IMR-90 (cell line): ENCODE results near the gene PXYLP1. TPM values are rescaled to one million over a fixed set of nuclear protein-coding genes. Genes with fewer than 3 reads are reported as not detected.

Source experiments
- ATAC-seq: fragments of 200-7000 bp; cut with Tn5 transposase; 2 replicates; pipeline ENCODE4 v1.9.1; 2020; ENCODE audit warnings: low read depth, mild to moderate bottlenecking, moderate library complexity
- BruUV-seq: library from RNA; stranded (reverse); fragments of 400-500 nt; replicated peaks from 2 replicates; lab custom pipeline; 2021; lab: Mats Ljungman, UMichigan
- CTCF ChIA-PET: fragments of 300-600 bp; formaldehyde crosslinking; extraction: SDS; loops from one replicate; lab custom pipeline; 2021; ENCODE audit warnings: antibody characterized with exemption; lab: Yijun Ruan, JAX
- POLR2A ChIA-PET: fragments of 300-600 bp; sonication (Branson Sonifier 250); formaldehyde crosslinking; loops from one replicate; lab custom pipeline; 2022; ENCODE audit warnings: antibody characterized with exemption; ENCODE audit not compliant: unreplicated experiment; lab: Charles Lee
- DNase-seq: peaks from one replicate; pipeline ENCODE4 v3.0.0; 2013
- H2AFZ ChIP-seq: replicated peaks from 2 replicates; pipeline ENCODE3; 2013; ENCODE audit warnings: low read length, mild to moderate bottlenecking; ENCODE audit not compliant: poor library complexity
- H2AK5ac ChIP-seq: 2 replicates; pipeline ENCODE4 v1.6.1; 2013; ENCODE audit warnings: low read depth, low read length, inconsistent platforms
- H2AK9ac ChIP-seq: replicated peaks from 2 replicates; pipeline ENCODE3; 2013; ENCODE audit warnings: mild to moderate bottlenecking, low read depth, low read length, moderate library complexity; ENCODE audit not compliant: poor library complexity
- H2BK120ac ChIP-seq: 2 replicates; pipeline ENCODE4 v1.6.1; 2013; ENCODE audit warnings: low read depth, low read length, inconsistent platforms
- H2BK15ac ChIP-seq: 3 replicates; pipeline ENCODE4 v1.6.1; 2013; ENCODE audit warnings: low read depth, low read length, inconsistent platforms
- H2BK20ac ChIP-seq: 2 replicates; pipeline ENCODE4 v1.6.1; 2013; ENCODE audit warnings: low read depth, mild to moderate bottlenecking, inconsistent platforms, low read length, moderate library complexity
- H2BK5ac ChIP-seq: 2 replicates; pipeline ENCODE4 v1.6.1; 2013; ENCODE audit warnings: mild to moderate bottlenecking, low read depth, low read length, inconsistent platforms; ENCODE audit not compliant: poor library complexity, severe bottlenecking
- H3K14ac ChIP-seq: replicated peaks from 2 replicates; pipeline ENCODE4 v1.6.1; 2013; ENCODE audit warnings: low read depth, low read length, inconsistent platforms
- H3K18ac ChIP-seq: 2 replicates; pipeline ENCODE4 v1.6.1; 2013; ENCODE audit warnings: low read depth, low read length, control low read depth
- H3K23ac ChIP-seq: 2 replicates; pipeline ENCODE4 v1.6.1; 2013; ENCODE audit warnings: low read depth, low read length, inconsistent platforms
- H3K27ac ChIP-seq: 2 replicates; pipeline ENCODE4 v1.5.1; 2013; ENCODE audit warnings: mild to moderate bottlenecking, control low read depth, low read length; ENCODE audit not compliant: insufficient read depth
- H3K27me3 ChIP-seq: 2 replicates; pipeline ENCODE4 v1.6.1; 2013; ENCODE audit warnings: low read length; ENCODE audit not compliant: control insufficient read depth, insufficient read depth
- H3K36me3 ChIP-seq: 2 replicates; pipeline ENCODE4 v1.6.1; 2013; ENCODE audit warnings: low read length, mixed read lengths; ENCODE audit not compliant: control insufficient read depth, insufficient read depth
- H3K4ac ChIP-seq: 2 replicates; pipeline ENCODE4 v1.6.1; 2013; ENCODE audit warnings: low read depth, low read length, inconsistent platforms
- H3K4me1 ChIP-seq: 2 replicates; pipeline ENCODE4 v1.6.1; 2013; ENCODE audit warnings: low read length, mixed read lengths; ENCODE audit not compliant: control insufficient read depth, insufficient read depth
- H3K4me2 ChIP-seq: 2 replicates; pipeline ENCODE4 v1.6.1; 2013; ENCODE audit warnings: low read depth, mild to moderate bottlenecking, control low read depth, low read length, moderate library complexity
- H3K4me3 ChIP-seq: 2 replicates; pipeline ENCODE4 v1.5.1; 2013; ENCODE audit warnings: low read depth, mild to moderate bottlenecking, control low read depth, low read length, moderate library complexity; ENCODE audit not compliant: insufficient read depth
- H3K56ac ChIP-seq: 2 replicates; pipeline ENCODE4 v1.6.1; 2013; ENCODE audit warnings: low read length, inconsistent platforms; ENCODE audit not compliant: insufficient read depth; ENCODE audit errors: extremely low read depth
- H3K79me1 ChIP-seq, 2 experiments: 2 replicates each; pipeline ENCODE4 v1.6.1; 2013; ENCODE audit warnings: low read length in 2 of 2, inconsistent platforms in 1 of 2, low read depth in 1 of 2
- H3K9ac ChIP-seq: 2 replicates; pipeline ENCODE4 v1.6.1; 2013; ENCODE audit warnings: low read depth, low read length, control low read depth
- H3K9me1 ChIP-seq: 2 replicates; pipeline ENCODE4 v1.6.1; 2013; ENCODE audit warnings: low read length, inconsistent platforms; ENCODE audit not compliant: insufficient read depth
- H3K9me3 ChIP-seq: 2 replicates; pipeline ENCODE4 v1.6.1; 2013; ENCODE audit warnings: low read length; ENCODE audit not compliant: control insufficient read depth, insufficient read depth
- H4K20me1 ChIP-seq: 2 replicates; pipeline ENCODE4 v1.6.1; 2013; ENCODE audit warnings: low read length, inconsistent platforms; ENCODE audit not compliant: insufficient read depth
- H4K5ac ChIP-seq: 2 replicates; pipeline ENCODE4 v1.6.1; 2013; ENCODE audit warnings: mild to moderate bottlenecking, low read depth, low read length, control low read depth
- H4K8ac ChIP-seq, 2 experiments: 2 replicates each; pipeline ENCODE4 v1.6.1; 2013; ENCODE audit warnings: low read depth in 2 of 2, low read length in 2 of 2, control low read depth in 1 of 2, inconsistent platforms in 1 of 2
- H4K91ac ChIP-seq: 2 replicates; pipeline ENCODE4 v1.6.1; 2013; ENCODE audit warnings: low read depth, low read length, inconsistent platforms; ENCODE audit not compliant: insufficient read depth
- BHLHE40 ChIP-seq: fragments of 150-350 bp; IDR thresholded peaks from 2 replicates; pipeline ENCODE4 v1.6.1; 2016; ENCODE audit warnings: mild to moderate bottlenecking, low read depth, low read length
- CEBPB ChIP-seq: IDR thresholded peaks from 2 replicates; pipeline ENCODE4 v1.6.1; 2012; ENCODE audit warnings: low read depth, low read length, improper control_type of control experiment
- CHD1 ChIP-seq: IDR thresholded peaks from 2 replicates; pipeline ENCODE4 v1.6.1; 2012; ENCODE audit warnings: low read depth, low read length, improper control_type of control experiment
- CTCF ChIP-seq: conservative IDR thresholded peaks from 2 replicates; pipeline ENCODE4 v1.5.1; 2012; ENCODE audit warnings: mild to moderate bottlenecking, low read depth, low read length, improper control_type of control experiment
- ELK1 ChIP-seq: fragments of 150-350 bp; IDR thresholded peaks from 2 replicates; pipeline ENCODE4 v1.6.1; 2016; ENCODE audit warnings: low read depth, mild to moderate bottlenecking, low read length, moderate library complexity, borderline replicate concordance
- FOS ChIP-seq: fragments of 150-350 bp; IDR thresholded peaks from 2 replicates; pipeline ENCODE4 v1.6.1; 2016; ENCODE audit warnings: low read depth, low read length
- MAFK ChIP-seq: IDR thresholded peaks from 2 replicates; pipeline ENCODE4 v1.6.1; 2012; ENCODE audit warnings: low read depth, low read length, improper control_type of control experiment
- MAZ ChIP-seq: IDR thresholded peaks from 2 replicates; pipeline ENCODE4 v1.6.1; 2012; ENCODE audit warnings: low read depth, mild to moderate bottlenecking, low read length, improper control_type of control experiment, moderate library complexity, borderline replicate concordance
- MXI1 ChIP-seq: IDR thresholded peaks from 2 replicates; pipeline ENCODE4 v1.6.1; 2012; ENCODE audit warnings: low read depth, mild to moderate bottlenecking, low read length, moderate library complexity, borderline replicate concordance
- POLR2A ChIP-seq: IDR thresholded peaks from 2 replicates; pipeline ENCODE4 v1.6.1; 2012; ENCODE audit warnings: mild to moderate bottlenecking, low read depth, low read length
- RAD21 ChIP-seq: IDR thresholded peaks from 2 replicates; pipeline ENCODE4 v1.6.1; 2012; ENCODE audit warnings: low read length, improper control_type of control experiment
- RFX5 ChIP-seq: IDR thresholded peaks from 2 replicates; pipeline ENCODE4 v1.8.0; 2012; ENCODE audit warnings: low read depth, mild to moderate bottlenecking, low read length, moderate library complexity
- SMC3 ChIP-seq: fragments of 150-350 bp; IDR thresholded peaks from 2 replicates; pipeline ENCODE4 v1.6.1; 2016; ENCODE audit warnings: low read depth, mild to moderate bottlenecking, antibody characterized with exemption, low read length, moderate library complexity
- WGBS, 2 experiments: methylation state at CpG; one replicate each; pipeline versions ENCODE4 v1.1.5 to v1.1.7; 2013; ENCODE audit warnings: missing lambda C conversion rate in 2 of 2; ENCODE audit not compliant: insufficient read length in 1 of 2; ENCODE audit errors: extremely low coverage in 2 of 2; 5-methylcytosine and 5-hydroxymethylcytosine counted together
- dilution Hi-C: fragments of 300-500 bp; cut with HindIII; formaldehyde crosslinking; loops from one replicate; pipeline ENCODE4 v1.14.3; 2018; ENCODE audit warnings: low sequenced_read_pairs; ENCODE audit not compliant: unreplicated experiment
- in situ Hi-C: fragments of 300-500 bp; cut with MboI; formaldehyde crosslinking; loops from 3 replicates; pipeline ENCODE4 v1.14.3; 2019; ENCODE audit warnings: low sequenced_read_pairs, inconsistent platforms, mixed read lengths
- intact Hi-C: fragments of 100-400 bp; cut with micrococcal nuclease; formaldehyde crosslinking; loops from 2 replicates; pipeline ENCODE4 v1.10.0; 2022
- polyA plus RNA-seq, 3 experiments: library from polyadenylated mRNA; depleted of rRNA; stranded (reverse); fragments of >200 nt; gene quantifications; 2 replicates each; pipeline ENCODE4 v1.2.3, GENCODE V29; 2012; ENCODE audit warnings: low replicate concordance in 1 of 3
- total RNA-seq: library from RNA; depleted of rRNA; stranded (reverse); fragments of >200 nt; gene quantifications from 2 replicates; pipeline ENCODE4 v1.2.3, GENCODE V29; 2012

The PXYLP1 gene
- total and polyA plus RNA-seq, 2 of the 4 experiments (the other 2 are of a cell fraction): 11.7 to 15.6 TPM

- DNase-seq: no peak
- dilution Hi-C loops: no loop called here
- 1% methylated on average over 43 of the region's 71 CpGs; no CpG with 5 or more reads in 1 of the 2 experiments for WGBS, 2 experiments
- TF ChIP-seq BHLHE40: no peak
- TF ChIP-seq MAZ: no peak
- TF ChIP-seq ELK1: no peak
- no peak for TF ChIP-seq RAD21
- TF ChIP-seq CTCF: no peak
- TF ChIP-seq MAFK: no peak
- no peak for TF ChIP-seq FOS
- TF ChIP-seq RFX5: no peak
- TF ChIP-seq POLR2A: no peak
- TF ChIP-seq MXI1: no peak
- TF ChIP-seq SMC3: no peak
- no peak for TF ChIP-seq CHD1
- no peak for TF ChIP-seq CEBPB
Measured at GRCh38 chr3:141231952-141232823, 563 bp downstream of the PXYLP1 start.

More at GRCh38 chr3:141231952-141232823, 563 bp downstream of the PXYLP1 start:
- Histone ChIP-seq H3K14ac (no peak overlapping the region), H3K9me3 (no peaks in the 10 kb centered on the region), H3K56ac (peak overlapping the region; percentile 28; the same call in 1 of the 2 replicates), H3K4me2 (peak overlapping the region; percentile 82), H4K5ac (no peak overlapping the region), H3K27ac (peak overlapping the region; percentile 42; the same call in 1 of the 2 replicates), H3K79me1 (peaks cover 0 to 6% of the 10 kb centered on the region in 2 experiments; a peak in 1 of 4 replicates), H3K9ac (peak overlapping the region; percentile 63), H3K4me1 (peaks cover 5% of the 10 kb centered on the region; the same call in 1 of the 2 replicates), H3K36me3 (peaks cover 2% of the 10 kb centered on the region; the same call in 1 of the 2 replicates), H3K9me1 (no peaks in the 10 kb centered on the region), H2BK20ac (no peak overlapping the region), H2BK5ac (no peak overlapping the region), H3K18ac (no peak overlapping the region; the same call in 1 of the 2 replicates), H2AK5ac (no peak overlapping the region), H2AFZ (peak overlapping the region; percentile 100), H2AK9ac (peak overlapping the region; percentile 90), H3K23ac (peak overlapping the region; percentile 17; the same call in 1 of the 2 replicates), H2BK120ac (peak overlapping the region; percentile 35; the same call in 1 of the 2 replicates), H4K91ac (no peak overlapping the region; the same call in 1 of the 2 replicates), H4K20me1 (no peaks in the 10 kb centered on the region), H2BK15ac (no peak overlapping the region), H3K4ac (peak overlapping the region; percentile 16; the same call in 1 of the 2 replicates), H3K27me3 (peaks cover 3% of the 10 kb centered on the region; the same call in 1 of the 2 replicates), H3K4me3 (peak overlapping the region; percentile 71), H4K8ac (peak overlapping the region in 1 of 2 experiments; percentile 67; a peak in 2 of 4 replicates)
- intact Hi-C loops (loop anchor here (1.0 to 5.0 kb wide), 4 partner anchors 47 to 330 kb away; no protein-coding TSS in a partner anchor), in situ Hi-C loops (no loop called here)
- BruUV-seq: no TSS peak
- ATAC-seq: peak; percentile 17
- ChIA-PET POLR2A (interaction anchor here (0.6 kb wide), 1 partner anchor 134 kb away, joined by 6 read pairs; no protein-coding TSS in a partner anchor), CTCF (interaction anchor here (0.6 to 1.7 kb wide), 31 partner anchors 9 to 459 kb away, joined by 3 to 15 read pairs (median 4); no protein-coding TSS in a partner anchor)
